Stimulated activated CD4-positive, alpha-beta T cell treated with anti-CD3 and anti-CD28 coated beads, Interleukin-1b, Interleukin-23, amount 100 ng/mL, for 24 hours (primary cell): ENCODE data around the gene MYBPH.

ENCODE experiments used
- DNase-seq, 4 experiments: peaks; one replicate each; pipeline ENCODE4 v3.0.0-alpha.2; 2020; ENCODE audit warnings: low read depth in 4 of 4, low spot score in 1 of 4

MYBPH gene, protein sequence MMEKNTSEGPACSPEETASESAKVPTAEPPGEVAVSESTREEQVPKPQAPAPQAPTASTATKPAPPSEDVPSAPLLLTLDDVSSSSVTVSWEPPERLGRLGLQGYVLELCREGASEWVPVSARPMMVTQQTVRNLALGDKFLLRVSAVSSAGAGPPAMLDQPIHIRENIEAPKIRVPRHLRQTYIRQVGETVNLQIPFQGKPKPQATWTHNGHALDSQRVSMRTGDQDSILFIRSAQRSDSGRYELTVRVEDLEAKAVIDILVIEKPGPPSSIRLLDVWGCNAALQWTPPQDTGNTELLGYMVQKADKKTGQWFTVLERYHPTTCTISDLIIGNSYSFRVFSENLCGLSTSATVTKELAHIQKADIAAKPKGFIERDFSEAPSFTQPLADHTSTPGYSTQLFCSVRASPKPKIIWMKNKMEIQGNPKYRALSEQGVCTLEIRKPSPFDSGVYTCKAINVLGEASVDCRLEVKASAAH

GRCh38 chr1:203175237-203175826, at the start of gene MYBPH:
TSS of gene MYBPH (minus strand) at chr1:203175826. CDS start at chr1:203175755, 71 bp downstream.
- DNase-seq: no peak

- DNase-seq: no peak
Observed at GRCh38 chr1:203225071-203225470, 49.4 kb upstream of the MYBPH start.

DNA sequence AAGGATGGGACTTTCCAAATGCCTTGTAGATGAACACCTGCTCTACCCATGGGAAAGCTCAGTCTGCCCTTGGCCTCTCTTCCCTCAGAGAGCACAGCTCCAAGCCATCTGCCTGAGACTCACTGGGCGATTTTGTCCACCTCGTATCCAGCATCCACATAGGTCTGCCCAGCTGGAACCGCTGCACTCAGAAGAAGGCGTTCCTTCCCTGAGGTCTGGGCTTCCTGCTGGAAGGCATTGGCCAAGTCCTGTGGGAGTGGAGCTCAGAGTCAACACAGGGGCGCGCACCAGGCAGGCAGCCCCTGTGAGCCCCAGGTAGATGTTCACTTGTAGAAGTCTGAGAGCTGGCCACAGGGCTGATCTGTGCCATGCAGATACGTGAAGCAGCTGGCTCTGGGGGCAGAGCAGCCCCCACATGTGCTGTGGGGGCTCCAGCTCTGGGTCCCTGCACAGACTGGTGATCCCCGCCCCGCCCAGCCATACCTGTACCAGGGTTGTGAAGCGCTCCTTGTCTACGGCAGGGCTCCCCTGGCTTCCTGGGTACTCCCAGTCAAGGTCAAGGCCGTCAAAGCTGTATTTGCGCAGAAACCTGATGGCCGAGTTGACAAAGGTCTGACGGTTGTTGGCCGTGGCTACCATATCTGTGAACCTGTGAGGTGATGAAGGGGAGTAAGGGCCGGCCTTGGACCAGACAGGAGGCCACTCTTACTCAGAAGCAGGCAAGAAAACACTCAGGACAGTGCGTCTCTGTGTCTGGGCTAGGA, 47.6 kb upstream of the MYBPH start:
- DNase-seq: no peak

DNA sequence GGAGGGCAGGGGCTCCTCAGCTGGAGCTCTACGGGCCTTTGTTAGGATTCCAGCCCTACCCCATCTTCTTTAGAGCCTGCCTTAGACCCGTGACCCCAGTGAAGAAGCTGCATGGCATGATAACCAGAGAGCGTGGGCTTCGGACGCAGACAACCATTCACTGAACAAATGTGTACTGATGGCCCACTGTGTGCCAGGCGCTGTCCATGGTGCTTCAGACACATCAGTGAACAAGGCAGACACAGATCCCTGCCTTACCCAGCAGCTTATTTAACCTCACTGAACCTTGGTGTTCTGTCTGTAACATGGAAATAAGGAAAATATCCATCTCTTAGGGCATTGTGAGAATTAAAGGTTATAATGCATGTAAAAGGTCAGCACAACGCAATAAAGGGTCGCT, 44.3 kb upstream of the MYBPH start:
- DNase-seq: no peak

DNA sequence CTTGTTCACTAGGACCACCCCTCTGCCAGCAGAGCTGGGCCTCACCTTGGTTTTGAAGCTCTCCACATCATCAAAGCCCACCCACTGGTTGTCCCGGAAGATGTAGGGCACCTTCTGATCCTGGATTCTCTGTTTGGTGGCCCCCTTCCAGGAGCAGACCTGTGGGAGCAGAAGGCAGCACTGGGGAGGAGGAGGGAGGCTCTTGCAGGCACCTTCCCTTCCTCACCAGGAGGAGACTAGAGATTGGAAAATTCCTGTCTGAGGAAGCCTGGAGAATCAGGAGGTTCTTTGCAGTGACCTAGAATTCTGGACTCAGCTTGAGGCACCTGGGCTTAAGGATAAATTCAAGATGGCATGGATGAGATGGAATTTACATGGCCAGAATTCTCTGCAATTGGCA, 43.5 kb upstream of the MYBPH start:
- DNase-seq: no peak

DNA sequence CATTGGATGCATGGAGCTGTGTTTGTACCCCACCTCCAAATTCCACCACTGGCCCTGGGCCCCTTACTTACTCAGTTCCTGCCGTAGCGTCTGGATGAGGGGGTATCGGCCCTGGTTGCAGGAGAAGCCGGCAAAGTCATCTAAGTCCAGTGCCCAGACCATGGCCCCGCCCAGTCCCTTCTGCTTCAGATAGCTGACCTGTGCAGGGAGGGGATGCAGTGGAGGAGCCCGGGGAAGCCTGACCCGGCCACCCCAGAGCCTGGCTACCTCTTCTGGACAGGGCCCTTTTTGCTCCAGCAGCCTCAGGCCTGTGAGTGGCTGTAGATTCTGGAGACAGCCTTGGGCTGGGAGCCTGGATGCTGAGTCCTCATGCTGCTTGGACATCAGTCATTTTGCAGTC, 42.0 kb upstream of the MYBPH start:
- DNase-seq: no peak

DNA sequence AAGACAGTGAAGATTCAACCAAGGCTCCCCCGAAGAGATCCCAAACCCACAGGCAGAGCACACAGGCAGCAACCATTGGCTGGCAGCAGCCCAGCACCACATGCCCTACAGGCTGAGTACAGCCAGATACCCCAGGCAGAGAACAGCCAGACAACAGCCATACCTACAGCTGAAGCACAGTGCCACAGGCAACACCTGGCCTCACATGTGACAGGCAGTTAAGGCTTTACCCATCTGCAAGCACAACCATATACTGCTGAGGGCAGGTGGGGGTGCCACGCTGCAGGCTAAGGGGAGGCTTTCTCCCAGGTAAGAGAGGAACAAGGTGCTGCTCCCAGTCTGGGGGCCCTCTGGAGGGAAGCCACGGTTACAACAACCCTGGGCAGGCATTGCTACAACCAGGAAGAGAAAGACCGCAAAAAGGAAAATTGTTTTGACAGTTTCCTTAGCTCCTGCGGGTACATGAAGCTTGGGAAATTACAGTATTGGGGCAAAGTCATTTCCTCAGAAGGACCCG, 41.6 kb upstream of the MYBPH start:
- DNase-seq: no peak

GRCh38 chr1:203216274-203217138, 40.9 kb upstream of the MYBPH start:
- DNase-seq: peak; percentile 22 to 40 (median 26)

GRCh38 chr1:203215573-203215972, 39.9 kb upstream of the MYBPH start:
- no peak for DNase-seq

DNA sequence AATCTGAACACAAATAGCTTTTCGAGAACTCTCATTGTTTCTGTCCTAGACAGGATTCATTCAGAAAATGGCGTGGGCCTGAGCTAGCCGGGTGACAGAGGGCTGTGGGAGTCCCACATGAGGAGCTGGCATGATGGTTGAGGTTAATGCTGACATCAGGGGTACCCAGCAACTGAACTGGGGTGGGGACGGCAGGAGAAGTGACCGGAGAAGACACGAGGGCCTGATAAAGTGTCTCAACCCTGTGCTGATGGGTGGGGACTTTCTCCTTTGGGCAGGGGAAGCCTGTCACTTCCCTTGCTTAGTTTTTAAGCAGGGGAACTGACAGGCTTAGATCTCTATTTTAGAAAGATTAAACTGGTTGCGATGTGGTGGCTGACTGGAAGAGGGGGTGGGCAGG, 39.2 kb upstream of the MYBPH start:
- no peak for DNase-seq

DNA sequence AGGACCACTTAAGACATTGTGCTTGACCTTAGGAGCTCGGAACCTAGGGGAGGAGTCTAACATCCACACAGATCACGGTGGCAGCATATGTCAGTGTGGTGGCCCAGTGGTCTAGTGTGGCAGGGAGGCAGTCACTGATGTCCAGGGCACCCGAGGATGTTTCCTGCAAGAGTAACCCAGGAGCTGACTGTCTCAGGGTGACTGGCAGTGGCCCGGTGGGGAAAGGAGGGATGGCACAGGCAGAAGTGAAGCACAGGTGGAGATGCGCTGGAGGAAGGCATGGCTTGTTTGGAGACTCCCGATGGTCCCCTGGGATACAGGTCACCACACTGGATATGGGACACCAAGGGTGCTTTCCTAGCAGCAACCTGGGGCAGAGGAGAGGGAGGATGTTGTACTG, 37.5 kb upstream of the MYBPH start:
- DNase-seq: no peak

- DNase-seq: no peak
Observed at GRCh38 chr1:203211812-203212211, 36.2 kb upstream of the MYBPH start.

DNA sequence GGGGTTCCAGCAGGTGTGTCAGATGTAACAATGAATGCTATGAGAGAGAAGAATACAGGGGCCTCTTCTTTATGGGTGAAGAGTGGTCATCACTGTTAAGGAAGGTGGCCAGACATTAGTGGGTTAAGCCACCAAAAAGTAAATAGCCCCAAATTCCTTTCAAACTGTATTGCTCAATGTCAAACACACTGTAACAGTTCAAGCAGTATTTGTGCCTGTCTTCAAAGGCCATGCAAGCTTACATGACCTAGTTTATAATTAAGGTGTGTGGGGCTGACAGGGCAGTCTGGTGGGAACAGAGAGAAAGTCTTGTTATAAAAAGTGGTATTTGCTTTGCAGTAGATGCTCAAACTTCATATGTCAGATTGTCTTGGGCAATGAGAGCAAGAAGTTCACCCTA, 35.4 kb upstream of the MYBPH start:
- no peak for DNase-seq

DNA sequence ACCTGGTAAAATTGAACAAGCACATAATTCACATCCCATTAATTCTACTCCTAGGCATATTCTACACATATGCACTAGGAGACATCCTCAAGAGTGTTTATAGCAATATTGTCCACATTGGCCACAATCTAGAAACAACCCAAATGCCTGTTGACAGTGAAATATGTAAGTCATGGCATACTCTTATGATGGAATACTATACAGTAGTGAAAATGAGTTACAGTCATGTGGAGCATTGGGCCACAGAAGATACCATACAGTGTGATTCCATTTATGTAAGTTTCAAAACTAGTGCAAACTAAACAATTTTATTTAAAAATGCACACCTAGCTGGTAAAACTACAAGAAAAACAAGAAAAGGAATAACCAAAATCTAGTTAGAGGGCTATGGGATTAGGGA, 34.7 kb upstream of the MYBPH start:
- no peak for DNase-seq

DNA sequence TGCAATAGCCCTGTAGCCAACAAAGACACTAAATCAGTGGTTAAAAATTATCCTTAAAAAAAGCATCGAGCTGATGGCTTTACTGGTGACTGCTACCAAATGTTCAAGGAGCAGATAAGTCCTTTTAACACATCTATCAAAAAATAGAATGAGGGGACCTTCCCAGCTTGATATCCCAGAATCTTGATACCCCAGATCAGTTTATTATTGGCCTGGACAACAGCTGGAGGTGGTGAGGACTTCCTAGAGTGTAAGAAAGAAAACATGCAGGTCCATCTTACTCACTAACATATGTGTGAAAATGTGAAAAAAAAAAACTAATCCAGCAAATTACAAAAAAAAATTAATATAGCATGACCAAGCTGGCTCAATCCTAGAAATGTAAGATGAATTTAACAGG, 32.6 kb upstream of the MYBPH start:
- no peak for DNase-seq

- DNase-seq: no peak
Observed at GRCh38 chr1:203207751-203208150, 32.1 kb upstream of the MYBPH start.

DNA sequence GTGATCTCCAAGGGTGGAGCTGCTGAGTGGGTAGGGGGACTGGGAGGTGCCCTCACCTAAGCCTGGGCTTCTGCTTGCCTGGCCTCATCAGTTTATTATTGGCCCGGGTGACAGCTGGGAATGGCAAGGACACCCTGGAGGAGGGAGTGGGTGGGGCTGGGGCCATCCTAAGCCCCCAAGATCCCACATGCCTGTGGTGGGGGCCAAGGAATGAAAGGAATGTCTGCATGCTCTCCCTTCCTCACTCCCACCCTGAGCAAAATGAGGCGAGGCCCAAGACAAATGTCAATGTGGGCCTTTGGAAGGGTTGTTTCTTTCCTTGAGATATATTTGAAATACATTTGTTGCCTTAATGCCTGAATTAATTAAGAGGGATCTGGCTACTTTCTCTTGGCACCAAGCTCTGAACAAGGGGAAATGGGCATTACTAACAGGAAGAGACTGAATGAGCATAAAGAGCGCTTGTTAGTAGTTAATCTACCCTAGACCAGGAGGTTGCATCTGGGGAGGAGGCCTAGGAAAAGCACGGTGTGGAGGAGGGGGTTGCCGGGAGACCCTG, 30.6 kb upstream of the MYBPH start:
- no peak for DNase-seq

DNA sequence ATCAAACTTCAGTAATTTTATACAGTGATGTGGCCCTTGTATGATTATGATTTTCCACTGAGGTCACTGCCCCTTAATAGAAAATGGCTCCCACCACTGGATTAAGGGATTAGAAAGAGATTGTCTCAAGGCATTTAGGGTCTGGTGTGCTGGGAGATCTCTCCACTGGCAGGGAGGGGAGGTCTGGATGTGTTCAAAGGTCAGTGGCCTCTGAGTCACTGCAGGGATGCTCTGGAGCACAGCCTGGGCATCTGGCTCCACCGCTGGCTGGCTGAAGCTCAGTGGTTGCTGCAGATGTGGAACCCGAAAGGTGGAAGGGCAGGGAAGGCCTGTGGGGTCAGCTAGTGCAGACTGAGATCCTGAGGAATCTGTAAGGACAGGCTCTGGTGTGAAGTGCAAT, 29.1 kb upstream of the MYBPH start:
- no peak for DNase-seq

DNA sequence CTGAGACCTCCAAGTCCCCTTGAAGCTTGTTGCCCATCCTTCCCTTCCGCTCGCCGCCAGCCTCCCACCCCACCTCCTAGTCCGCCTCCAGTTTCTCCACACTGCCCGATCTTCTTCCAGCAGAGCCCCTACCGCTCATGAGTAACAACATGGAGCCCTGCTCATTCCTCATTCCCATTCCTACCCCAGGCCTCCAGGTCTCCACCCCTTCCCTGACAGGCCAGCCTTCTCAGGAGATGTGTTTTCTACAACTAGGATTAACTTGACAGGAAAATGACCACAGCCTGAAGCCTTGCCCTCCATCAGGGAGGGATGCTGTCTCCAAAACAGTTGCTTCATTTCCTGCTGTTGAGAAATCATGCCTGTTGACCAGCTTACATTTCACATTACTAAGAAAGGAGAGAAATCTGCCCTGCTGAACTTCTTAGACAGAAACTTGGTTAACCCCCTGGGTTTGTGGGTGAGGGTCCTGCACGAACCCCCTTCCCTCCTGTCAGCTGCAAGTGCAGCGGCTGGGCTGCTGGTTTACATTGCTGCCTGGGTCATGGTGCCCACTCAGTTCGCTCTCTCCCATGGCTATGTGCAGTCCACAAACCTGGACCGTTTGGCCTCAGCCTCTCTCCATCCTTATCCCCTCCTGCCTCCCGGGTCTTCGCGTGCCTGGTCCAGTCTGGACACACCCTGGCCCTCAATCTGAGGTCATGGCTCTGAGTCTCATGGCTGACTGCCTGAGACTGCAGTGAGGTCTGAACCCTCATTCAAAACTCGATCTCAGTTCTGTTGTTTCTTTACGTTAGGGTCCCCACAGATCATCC, 27.0 kb upstream of the MYBPH start:
- DNase-seq: no peak
